ENCODE data around the gene ALG1.
"Not testable (repeated sequence)": the region's sequence is repeated elsewhere in the genome, so short reads cannot be mapped to it uniquely, and the experiment has no call there.

DNA sequence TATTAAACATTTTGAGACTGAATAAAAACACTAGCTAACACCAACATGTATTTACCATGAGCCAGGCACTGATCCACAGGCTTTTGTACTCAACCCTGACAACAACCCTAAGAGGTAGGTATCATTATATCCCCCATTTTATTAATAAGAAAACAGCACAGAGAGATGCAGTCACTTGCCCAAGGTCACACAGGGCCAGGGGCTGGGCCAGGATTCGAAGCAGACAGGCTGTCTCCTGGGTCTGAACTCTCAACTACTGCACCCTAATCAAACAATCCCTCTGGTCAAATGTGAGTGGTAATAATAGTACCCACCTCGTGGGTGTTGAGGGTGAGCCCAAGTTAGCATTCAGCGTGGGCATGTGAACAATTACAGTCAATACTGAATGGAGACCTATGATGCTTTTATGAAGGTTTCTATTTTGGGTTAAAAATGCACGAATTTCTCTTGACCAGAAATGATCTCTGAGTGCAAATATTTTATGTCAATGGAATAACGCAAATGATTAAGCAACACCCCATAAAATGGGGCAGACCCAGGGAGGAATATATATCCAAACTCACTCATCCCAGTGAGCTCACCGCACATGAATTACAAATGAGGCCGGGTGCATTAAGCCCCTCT is 24.9 kb downstream of the ALG1 start:
- TF ChIP-seq POLR2A (IDR thresholded peaks at IDR 0.05), result not testable (repeated sequence)
- TF ChIP-seq, protein P1, sequence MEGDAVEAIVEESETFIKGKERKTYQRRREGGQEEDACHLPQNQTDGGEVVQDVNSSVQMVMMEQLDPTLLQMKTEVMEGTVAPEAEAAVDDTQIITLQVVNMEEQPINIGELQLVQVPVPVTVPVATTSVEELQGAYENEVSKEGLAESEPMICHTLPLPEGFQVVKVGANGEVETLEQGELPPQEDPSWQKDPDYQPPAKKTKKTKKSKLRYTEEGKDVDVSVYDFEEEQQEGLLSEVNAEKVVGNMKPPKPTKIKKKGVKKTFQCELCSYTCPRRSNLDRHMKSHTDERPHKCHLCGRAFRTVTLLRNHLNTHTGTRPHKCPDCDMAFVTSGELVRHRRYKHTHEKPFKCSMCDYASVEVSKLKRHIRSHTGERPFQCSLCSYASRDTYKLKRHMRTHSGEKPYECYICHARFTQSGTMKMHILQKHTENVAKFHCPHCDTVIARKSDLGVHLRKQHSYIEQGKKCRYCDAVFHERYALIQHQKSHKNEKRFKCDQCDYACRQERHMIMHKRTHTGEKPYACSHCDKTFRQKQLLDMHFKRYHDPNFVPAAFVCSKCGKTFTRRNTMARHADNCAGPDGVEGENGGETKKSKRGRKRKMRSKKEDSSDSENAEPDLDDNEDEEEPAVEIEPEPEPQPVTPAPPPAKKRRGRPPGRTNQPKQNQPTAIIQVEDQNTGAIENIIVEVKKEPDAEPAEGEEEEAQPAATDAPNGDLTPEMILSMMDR (IDR thresholded peaks at IDR 0.05 in 4 of 5, conservative IDR thresholded peaks at IDR 0.05 in 1 of 5), result not testable (repeated sequence)
